ENCODE measurements around the gene SYNE2. TPM values are rescaled to one million over a fixed set of nuclear protein-coding genes. Genes with fewer than 3 reads are reported as not detected.

Gene SYNE2
- total RNA-seq, 4 donors from 2014 or later: 101 to 162 (median 114) TPM

DNA sequence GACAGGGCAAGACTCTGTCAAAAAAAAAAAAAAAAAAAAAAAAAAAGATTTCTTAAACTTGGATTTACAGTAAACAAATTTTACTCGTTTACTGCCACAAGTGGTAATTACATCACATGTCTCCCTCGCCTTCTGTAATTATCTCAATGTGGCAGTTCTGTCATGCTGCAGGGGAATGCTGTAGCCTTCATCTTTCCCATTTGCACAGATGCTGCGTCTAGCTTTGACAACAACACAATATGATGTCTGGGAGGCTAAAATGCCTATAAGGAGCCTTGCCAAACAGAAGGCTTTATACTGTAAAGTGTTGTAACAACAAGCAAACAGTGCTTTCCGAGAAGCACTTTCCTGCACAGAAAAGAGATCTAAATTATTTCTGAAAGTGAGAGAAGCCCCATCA, 392.7 kb downstream of the SYNE2 start:
- DNase-seq: no peak
- intact Hi-C loops (cut with DNase I; ENCODE audit: low total_unique reads): no loop called here
- H3K36me3 ChIP-seq: no peaks in the 10 kb centered on the region
- H3K4me3 ChIP-seq: no peak overlapping the region
- H3K9me3 ChIP-seq: no peaks in the 10 kb centered on the region
- H3K4me1 ChIP-seq: no peaks in the 10 kb centered on the region
- TF ChIP-seq, protein P1, sequence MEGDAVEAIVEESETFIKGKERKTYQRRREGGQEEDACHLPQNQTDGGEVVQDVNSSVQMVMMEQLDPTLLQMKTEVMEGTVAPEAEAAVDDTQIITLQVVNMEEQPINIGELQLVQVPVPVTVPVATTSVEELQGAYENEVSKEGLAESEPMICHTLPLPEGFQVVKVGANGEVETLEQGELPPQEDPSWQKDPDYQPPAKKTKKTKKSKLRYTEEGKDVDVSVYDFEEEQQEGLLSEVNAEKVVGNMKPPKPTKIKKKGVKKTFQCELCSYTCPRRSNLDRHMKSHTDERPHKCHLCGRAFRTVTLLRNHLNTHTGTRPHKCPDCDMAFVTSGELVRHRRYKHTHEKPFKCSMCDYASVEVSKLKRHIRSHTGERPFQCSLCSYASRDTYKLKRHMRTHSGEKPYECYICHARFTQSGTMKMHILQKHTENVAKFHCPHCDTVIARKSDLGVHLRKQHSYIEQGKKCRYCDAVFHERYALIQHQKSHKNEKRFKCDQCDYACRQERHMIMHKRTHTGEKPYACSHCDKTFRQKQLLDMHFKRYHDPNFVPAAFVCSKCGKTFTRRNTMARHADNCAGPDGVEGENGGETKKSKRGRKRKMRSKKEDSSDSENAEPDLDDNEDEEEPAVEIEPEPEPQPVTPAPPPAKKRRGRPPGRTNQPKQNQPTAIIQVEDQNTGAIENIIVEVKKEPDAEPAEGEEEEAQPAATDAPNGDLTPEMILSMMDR (IDR thresholded peaks at IDR 0.05): no peak
- H3K27ac ChIP-seq: no peak overlapping the region
- no peaks in the 10 kb centered on the region for H3K27me3 ChIP-seq

DNA sequence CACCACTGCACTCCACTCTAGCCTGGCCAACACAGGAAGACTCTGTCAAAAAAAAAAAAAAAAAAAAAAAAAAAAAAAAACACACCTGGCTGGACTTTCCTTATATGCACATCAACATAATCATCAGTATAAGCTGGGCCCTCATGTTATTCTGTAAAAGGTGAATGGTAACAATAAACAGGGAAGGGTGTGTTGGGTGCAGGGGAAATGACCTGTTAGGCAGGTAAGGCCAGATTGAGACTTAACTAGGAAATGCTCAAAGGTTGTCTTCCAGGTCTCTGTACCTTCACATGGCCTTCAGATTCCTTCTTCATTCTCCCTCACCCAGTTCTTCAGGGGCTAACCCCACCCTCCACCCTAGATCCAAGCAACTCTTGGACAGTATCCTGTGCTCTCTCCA, 393.9 kb downstream of the SYNE2 start:
- DNase-seq: no peak
- TF ChIP-seq POLR2A (IDR thresholded peaks at IDR 0.05): no peak
- TF ChIP-seq, protein P1 (IDR thresholded peaks at IDR 0.05): no peak
- Histone ChIP-seq H3K4me3 (no peak overlapping the region), H3K36me3 (no peaks in the 10 kb centered on the region), H3K27ac (no peak overlapping the region), H3K9me3 (no peaks in the 10 kb centered on the region), H3K27me3 (no peaks in the 10 kb centered on the region), H3K4me1 (no peaks in the 10 kb centered on the region)
- intact Hi-C loops (cut with DNase I; ENCODE audit: low total_unique reads): no loop called here

DNA sequence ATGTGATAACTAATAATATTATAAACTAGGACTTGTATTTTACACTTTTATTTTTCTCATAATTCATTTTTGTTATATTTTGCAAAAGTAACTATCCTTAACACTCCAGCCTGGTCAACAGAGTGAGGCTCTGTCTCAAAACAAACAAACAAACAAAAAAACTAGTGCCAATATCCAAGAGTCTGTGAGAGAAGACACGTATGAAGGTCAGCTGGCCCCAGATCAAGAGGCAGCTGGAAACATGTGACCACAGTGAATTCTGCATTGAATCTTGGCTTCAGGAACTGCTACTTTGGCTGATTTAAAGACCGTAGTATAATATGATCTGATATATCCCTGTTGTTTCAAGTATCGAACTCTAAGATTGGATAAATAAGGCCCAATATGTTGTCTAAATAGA, 394.4 kb downstream of the SYNE2 start:
- TF ChIP-seq, protein P1 (IDR thresholded peaks at IDR 0.05): no peak
- TF ChIP-seq POLR2A (IDR thresholded peaks at IDR 0.05): no peak
- intact Hi-C loops (cut with DNase I; ENCODE audit: low total_unique reads): no loop called here
- H3K9me3 ChIP-seq: no peaks in the 10 kb centered on the region
- H3K27ac ChIP-seq: no peak overlapping the region
- H3K4me1 ChIP-seq: no peaks in the 10 kb centered on the region
- DNase-seq: no peak
- H3K27me3 ChIP-seq: no peaks in the 10 kb centered on the region
- no peaks in the 10 kb centered on the region for H3K36me3 ChIP-seq
- no peak overlapping the region for H3K4me3 ChIP-seq

DNA sequence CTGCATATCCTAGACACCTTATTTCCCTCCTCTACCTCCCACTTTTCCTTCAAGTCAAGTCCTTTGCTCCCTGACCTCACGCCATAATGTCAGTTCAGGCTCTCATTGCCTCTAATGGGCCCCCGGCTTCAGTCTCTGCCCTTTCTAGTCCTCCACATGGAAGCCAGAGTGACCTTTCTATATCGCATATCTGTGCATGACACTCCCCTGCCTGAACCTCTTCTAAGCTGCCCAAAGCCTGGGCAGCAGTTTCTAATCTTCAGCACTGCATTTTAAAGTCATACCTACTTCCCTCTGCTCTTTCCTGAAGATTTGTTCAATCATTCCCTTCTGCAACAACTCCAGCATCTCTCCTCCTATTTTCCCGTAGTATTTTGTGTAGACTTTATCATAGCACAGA, 395.9 kb downstream of the SYNE2 start:
- DNase-seq: no peak
- no peak for TF ChIP-seq POLR2A (IDR thresholded peaks at IDR 0.05)
- TF ChIP-seq, protein P1 (IDR thresholded peaks at IDR 0.05): no peak
- Histone ChIP-seq H3K9me3 (no peaks in the 10 kb centered on the region), H3K36me3 (no peaks in the 10 kb centered on the region), H3K27ac (peak overlapping the region; percentile 39 to 44), H3K27me3 (no peaks in the 10 kb centered on the region), H3K4me1 (no peaks in the 10 kb centered on the region), H3K4me3 (no peak overlapping the region)
- intact Hi-C loops (cut with DNase I; ENCODE audit: low total_unique reads): no loop called here

DNA sequence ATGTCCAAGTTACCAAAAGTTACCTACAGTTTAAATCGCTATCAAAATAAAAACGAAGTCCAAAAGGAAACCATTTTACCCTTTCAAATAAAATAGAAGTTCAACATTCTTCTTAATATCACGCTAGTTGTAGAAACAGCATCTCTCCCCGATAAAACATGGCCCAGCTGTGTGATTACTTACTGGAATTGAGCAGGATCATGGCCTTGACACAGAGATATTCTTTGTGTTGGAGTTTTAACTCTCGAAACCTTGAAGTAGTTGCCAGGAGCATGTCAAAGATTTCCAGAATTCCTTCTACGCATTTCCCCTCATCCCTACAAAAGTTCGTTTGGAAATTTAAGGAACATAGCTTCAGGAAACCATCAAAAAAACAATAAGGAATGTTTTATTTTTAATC, 396.6 kb downstream of the SYNE2 start:
- Histone ChIP-seq H3K27me3 (no peaks in the 10 kb centered on the region), H3K27ac (peak overlapping the region in 1 of 2 donors; percentile 39), H3K4me3 (no peak overlapping the region), H3K4me1 (no peaks in the 10 kb centered on the region), H3K36me3 (no peaks in the 10 kb centered on the region), H3K9me3 (no peaks in the 10 kb centered on the region)
- TF ChIP-seq, protein P1 (IDR thresholded peaks at IDR 0.05): no peak
- no peak for TF ChIP-seq POLR2A (IDR thresholded peaks at IDR 0.05)
- intact Hi-C loops (cut with DNase I; ENCODE audit: low total_unique reads): no loop called here
- no peak for DNase-seq
